ENCODE data around the gene ANO6. TPM values are rescaled to one million over a fixed set of nuclear protein-coding genes. Genes with fewer than 3 reads are reported as not detected.

Gene ANO6
- total RNA-seq, 4 donors from 2014 or later, result 117 to 224 (median 170) TPM

DNA sequence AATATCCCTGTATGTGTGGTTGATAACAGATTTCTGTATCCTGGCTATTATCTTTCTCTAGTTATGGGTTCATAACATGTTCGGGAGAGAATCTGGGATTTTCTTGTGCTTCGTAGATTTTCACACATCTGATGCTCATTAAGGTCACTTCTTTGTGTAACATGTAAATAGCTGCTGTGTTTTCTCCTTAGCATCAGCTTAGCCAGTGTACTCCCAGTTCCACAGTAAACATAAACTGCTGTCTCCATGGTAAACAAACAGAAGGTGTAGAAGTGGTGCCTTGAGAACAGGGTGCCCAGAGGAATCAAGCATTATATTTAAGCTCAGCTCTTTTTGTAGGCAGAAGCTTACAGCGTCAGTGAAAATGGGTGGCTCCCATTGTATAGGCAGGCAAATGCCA is 88.0 kb downstream of the ANO6 start:
- 45 to 54% methylated on average over 3 of the region's 3 CpGs for WGBS, 2 donors (ENCODE audit: low coverage in 1 of 2)

DNA sequence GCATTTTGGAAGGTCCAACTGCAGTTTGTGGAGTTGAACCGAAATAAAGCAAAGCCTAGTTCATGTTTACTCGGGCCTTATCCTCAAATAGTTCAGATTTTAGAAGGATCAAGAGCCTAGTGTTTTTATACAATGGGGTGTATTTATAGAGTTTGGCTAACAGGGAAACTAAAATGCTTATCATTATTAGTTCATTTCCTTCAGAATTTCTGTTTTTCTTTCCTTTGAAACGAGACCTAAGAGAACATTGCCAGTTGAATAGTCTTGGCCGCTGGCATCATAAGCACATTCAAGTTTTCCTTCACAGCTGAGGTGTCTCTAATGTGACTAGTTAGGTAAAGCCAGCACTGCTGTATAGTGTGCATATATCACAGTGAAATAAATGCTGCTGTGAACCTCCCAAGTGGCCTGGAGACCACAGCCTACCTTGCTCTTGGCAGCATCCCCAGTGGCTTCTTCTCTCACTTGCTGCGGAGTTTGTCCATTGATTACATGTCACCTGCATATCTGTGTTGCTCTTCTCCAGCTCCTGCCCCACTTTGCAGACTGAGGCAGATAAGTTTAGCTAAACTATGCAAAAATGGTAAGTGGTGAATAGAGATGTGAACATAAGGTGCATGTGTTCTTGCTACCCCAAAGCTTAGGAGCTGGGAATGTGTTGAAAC is 88.8 kb downstream of the ANO6 start:
- H3K36me3 ChIP-seq, result no peaks in the 10 kb centered on the region
- peak overlapping the region; percentile 71 to 80 (median 78) for H3K27ac ChIP-seq

More for the DNA sequence above, 88.0 kb downstream of the ANO6 start:
- no peaks in the 10 kb centered on the region for H3K9me3 ChIP-seq
- H3K36me3 ChIP-seq, result no peaks in the 10 kb centered on the region
- H3K27ac ChIP-seq, result peak overlapping the region; percentile 71 to 80 (median 78)
- H3K4me3 ChIP-seq, result no peak overlapping the region
- no peak for ATAC-seq
- TF ChIP-seq EP300 (IDR thresholded peaks at IDR 0.05), result no peak
- no peaks in the 10 kb centered on the region for H3K27me3 ChIP-seq
- peaks cover 25 to 79% (median 31%) of the 10 kb centered on the region in 3 donors for H3K4me1 ChIP-seq

DNA sequence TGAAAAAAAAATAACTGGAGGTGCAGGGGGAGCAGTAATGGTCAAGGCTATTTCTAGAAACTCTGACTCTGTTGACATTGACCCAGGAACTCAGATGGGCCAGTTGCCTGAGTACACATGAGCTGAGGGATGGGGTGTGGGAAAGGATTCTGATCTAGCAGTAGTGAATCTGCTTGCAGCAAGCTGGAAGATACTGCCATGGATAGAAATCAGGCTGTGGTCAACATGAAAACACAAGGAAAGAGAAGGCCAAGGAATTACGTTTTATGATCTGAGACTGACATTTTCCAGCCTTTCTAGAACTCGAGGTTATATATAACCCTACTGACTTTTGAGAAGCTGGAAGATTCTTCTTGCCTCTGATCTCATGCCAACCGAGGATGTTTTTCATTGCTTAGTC is 90.0 kb downstream of the ANO6 start:
- ATAC-seq, result peak; percentile 52
- Histone ChIP-seq H3K27me3 (no peaks in the 10 kb centered on the region), H3K4me1 (peaks cover 34 to 79% (median 36%) of the 10 kb centered on the region in 3 donors), H3K9me3 (no peaks in the 10 kb centered on the region), H3K27ac (peak overlapping the region; percentile 71 to 80 (median 78)), H3K4me3 (no peak overlapping the region), H3K36me3 (no peaks in the 10 kb centered on the region)
- WGBS, 2 donors (ENCODE audit: low coverage in 1 of 2), result 4 to 31% methylated on average over 3 of the region's 3 CpGs
- TF ChIP-seq, protein P1, sequence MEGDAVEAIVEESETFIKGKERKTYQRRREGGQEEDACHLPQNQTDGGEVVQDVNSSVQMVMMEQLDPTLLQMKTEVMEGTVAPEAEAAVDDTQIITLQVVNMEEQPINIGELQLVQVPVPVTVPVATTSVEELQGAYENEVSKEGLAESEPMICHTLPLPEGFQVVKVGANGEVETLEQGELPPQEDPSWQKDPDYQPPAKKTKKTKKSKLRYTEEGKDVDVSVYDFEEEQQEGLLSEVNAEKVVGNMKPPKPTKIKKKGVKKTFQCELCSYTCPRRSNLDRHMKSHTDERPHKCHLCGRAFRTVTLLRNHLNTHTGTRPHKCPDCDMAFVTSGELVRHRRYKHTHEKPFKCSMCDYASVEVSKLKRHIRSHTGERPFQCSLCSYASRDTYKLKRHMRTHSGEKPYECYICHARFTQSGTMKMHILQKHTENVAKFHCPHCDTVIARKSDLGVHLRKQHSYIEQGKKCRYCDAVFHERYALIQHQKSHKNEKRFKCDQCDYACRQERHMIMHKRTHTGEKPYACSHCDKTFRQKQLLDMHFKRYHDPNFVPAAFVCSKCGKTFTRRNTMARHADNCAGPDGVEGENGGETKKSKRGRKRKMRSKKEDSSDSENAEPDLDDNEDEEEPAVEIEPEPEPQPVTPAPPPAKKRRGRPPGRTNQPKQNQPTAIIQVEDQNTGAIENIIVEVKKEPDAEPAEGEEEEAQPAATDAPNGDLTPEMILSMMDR (IDR thresholded peaks at IDR 0.05), result no peak
- TF ChIP-seq POLR2A (IDR thresholded peaks at IDR 0.05), result no peak
- no peak for TF ChIP-seq EP300 (IDR thresholded peaks at IDR 0.05)
- no peak for TF ChIP-seq POLR2AphosphoS5 (IDR thresholded peaks at IDR 0.05)

More for the DNA sequence above, 88.8 kb downstream of the ANO6 start:
- no peak overlapping the region for H3K4me3 ChIP-seq
- ATAC-seq, result peak; percentile 31
- H3K4me1 ChIP-seq, result peaks cover 30 to 79% (median 35%) of the 10 kb centered on the region in 3 donors
- TF ChIP-seq POLR2A (IDR thresholded peaks at IDR 0.05) (no peak), POLR2AphosphoS5 (IDR thresholded peaks at IDR 0.05) (peak; percentile 29)
- WGBS, 2 donors (ENCODE audit: low coverage in 1 of 2), result 13 to 18% methylated on average over 4 of the region's 5 CpGs
- H3K9me3 ChIP-seq, result no peaks in the 10 kb centered on the region
- H3K27me3 ChIP-seq, result no peaks in the 10 kb centered on the region

DNA sequence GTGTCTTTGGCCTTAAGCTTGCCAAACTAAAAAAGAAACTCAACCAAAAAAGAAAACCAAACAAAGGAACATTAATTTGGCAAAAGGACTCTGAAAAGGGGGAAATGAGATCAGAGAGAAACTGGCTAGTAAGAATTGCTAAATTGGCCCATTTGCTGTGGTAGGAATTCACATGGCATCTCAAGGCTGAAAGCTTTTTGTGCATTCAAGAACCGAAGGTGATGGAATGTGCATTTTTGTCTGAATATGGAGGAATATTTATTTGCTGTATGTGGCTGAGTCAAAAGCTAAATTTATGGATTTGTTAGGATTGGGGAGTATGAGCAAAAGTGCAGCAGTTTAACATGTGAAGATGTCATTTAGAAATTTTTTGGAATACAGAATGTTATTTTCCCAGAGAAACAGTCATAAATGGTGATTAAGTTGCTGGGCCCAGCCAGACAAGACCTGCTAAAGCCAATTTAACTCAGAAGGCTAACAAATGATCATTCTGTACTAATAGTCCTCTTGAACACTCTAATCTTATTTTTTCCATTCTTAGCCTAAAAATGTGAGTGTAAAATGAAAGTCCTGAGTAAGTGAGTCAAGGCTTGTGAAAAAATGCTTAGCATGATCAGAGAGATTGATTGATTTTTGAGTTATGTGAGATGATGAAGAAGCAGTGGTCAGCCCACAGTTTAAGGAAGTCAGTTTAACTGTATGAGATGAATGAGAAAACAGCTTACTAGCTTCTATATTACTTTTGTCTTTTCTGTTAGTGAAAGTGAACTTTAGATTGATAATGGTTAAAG is 94.1 kb downstream of the ANO6 start:
- WGBS, 2 donors (ENCODE audit: low coverage in 1 of 2), result 23 to 33% methylated on average over 1 of the region's 1 CpG
- TF ChIP-seq, protein P1 (IDR thresholded peaks at IDR 0.05), result peak in 2 of 4 experiments; percentile 28 to 44
- TF ChIP-seq POLR2AphosphoS5 (IDR thresholded peaks at IDR 0.05), result peak; percentile 19
- no peak for TF ChIP-seq EP300 (IDR thresholded peaks at IDR 0.05)

DNA sequence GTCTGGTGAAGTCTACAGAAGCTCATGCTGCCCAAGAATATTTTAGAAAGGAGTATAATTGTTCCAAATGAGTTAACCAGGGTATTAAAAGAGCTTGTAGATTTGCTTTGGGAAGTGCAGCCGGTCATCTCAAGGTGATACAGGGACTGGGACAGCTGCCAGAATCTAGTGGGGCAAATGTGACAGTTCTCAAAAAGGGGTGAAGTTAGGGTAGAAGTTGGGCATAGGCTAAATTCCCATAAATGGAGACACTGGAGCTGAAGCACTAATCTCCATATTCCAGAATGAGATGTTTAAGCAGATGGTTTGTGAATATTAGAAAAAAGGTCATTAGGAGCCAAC is 94.7 kb downstream of the ANO6 start:
- Histone ChIP-seq H3K36me3 (peaks cover 0 to 19% of the 10 kb centered on the region in 2 donors), H3K4me3 (no peak overlapping the region), H3K27me3 (no peaks in the 10 kb centered on the region), H3K9me3 (no peaks in the 10 kb centered on the region), H3K4me1 (peaks cover 16 to 49% (median 16%) of the 10 kb centered on the region in 3 donors), H3K27ac (peak overlapping the region in 3 of 4 donors; percentile 57 to 66 (median 60))
- 50 to 73% methylated on average over 1 of the region's 1 CpG for WGBS, 2 donors (ENCODE audit: low coverage in 1 of 2)
- ATAC-seq, result no peak
- TF ChIP-seq POLR2A (IDR thresholded peaks at IDR 0.05), result no peak
- no peak for TF ChIP-seq EP300 (IDR thresholded peaks at IDR 0.05)
- TF ChIP-seq POLR2AphosphoS5 (IDR thresholded peaks at IDR 0.05), result no peak
- TF ChIP-seq, protein P1 (IDR thresholded peaks at IDR 0.05), result no peak

More for the DNA sequence above, 94.1 kb downstream of the ANO6 start:
- Histone ChIP-seq H3K4me1 (peaks cover 21 to 54% (median 22%) of the 10 kb centered on the region in 3 donors), H3K4me3 (no peak overlapping the region), H3K36me3 (peaks cover 0 to 15% of the 10 kb centered on the region in 2 donors), H3K9me3 (no peaks in the 10 kb centered on the region), H3K27ac (peak overlapping the region in 3 of 4 donors; percentile 57 to 66 (median 60)), H3K27me3 (no peaks in the 10 kb centered on the region)
- peak; percentile 40 for ATAC-seq
